Stimulated activated CD4-positive, alpha-beta T cell treated with anti-CD3 and anti-CD28 coated beads, Interleukin-4, amount 100 ng/mL, for 48 hours (primary cell): ENCODE data around the gene HLX.

Source experiments
- DNase-seq, 2 donors: peaks; one replicate each; pipeline ENCODE4 v3.0.0-alpha.2; 2020; ENCODE audit warnings: low read depth in 2 of 2

Gene HLX, protein sequence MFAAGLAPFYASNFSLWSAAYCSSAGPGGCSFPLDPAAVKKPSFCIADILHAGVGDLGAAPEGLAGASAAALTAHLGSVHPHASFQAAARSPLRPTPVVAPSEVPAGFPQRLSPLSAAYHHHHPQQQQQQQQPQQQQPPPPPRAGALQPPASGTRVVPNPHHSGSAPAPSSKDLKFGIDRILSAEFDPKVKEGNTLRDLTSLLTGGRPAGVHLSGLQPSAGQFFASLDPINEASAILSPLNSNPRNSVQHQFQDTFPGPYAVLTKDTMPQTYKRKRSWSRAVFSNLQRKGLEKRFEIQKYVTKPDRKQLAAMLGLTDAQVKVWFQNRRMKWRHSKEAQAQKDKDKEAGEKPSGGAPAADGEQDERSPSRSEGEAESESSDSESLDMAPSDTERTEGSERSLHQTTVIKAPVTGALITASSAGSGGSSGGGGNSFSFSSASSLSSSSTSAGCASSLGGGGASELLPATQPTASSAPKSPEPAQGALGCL

DNA sequence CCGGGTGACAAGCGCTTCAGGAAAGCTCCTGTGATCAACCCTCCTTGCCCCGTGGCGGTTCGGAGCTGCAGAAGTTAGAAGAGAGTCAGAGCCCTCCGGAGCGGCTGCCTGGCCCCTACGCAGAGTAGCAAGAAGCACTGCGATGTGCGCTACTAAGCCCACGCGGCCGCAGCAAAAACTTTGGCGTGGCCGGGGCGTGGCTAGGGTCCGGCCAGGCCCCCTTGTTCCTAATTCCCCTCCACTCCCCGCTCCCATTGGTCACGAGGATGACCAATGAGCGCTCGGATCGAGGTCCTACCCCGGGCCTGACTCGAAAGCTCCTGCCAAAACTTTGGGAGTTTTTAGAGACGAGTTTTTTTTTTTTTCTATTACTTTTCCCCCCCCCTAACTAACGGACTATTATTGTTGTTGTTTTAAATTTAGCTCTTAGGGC, at the start of gene HLX:
Gene HLX, plus strand, starts transcription at position 368 of the 433 bp plus-strand sequence. CDS start 415 bp downstream, outside the sequence.
- peak in 1 of 2 donors; percentile 24 for DNase-seq

DNA sequence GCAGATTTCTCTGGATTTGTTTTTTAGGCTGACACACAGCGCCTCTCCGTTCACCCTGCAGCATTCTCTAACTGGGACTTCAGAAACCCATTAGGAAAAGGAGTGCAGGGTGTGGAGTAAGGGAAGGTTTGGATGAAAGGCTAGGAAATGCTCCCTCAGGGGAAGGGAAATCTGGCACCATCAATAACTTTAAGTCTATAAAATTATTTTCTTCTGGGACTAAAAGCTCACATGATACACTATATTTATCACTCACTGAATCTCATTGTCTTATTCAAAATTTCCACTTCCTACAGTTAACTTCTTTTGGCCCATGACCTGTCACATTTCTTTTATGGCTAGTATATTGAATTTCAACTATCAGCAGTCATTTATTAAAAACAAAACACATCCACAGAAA, 45.8 kb upstream of the HLX start:
- no peak for DNase-seq

DNA sequence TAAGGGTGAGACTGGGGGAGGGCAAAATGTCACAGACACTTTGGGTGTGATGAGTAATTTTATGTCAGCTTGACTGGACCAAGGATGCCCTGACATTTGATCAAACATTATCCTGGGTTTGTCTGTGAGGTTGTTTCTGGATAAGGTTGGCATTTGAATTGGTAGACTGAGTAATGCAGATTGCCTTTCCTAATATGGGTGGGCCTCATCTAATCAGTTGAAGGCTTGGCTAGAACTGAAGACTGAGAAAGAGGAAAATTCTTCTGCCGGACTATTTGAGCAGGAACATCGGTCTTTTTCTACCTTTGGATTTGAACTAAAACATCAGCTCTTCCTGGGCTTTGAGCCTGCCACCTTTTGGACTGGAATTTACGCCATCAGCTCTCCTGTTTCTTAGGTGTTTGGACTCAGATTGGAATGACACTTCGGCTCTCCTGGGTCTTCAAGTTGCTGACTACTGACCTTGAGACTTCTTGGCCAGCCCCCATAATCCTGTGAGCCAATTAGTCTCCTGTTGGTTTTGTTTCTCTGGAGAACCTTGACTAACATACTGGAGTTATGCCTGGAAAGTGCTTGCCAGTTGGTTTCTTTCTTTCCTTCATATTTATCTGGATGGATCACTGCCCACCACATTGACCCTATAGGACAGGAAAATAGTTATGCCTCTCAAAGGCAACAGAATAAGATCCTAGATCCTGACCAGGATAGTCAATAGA, 44.9 kb upstream of the HLX start:
- no peak for DNase-seq

GRCh38 chr1:220838578-220838977, 40.7 kb upstream of the HLX start:
- DNase-seq: no peak

DNA sequence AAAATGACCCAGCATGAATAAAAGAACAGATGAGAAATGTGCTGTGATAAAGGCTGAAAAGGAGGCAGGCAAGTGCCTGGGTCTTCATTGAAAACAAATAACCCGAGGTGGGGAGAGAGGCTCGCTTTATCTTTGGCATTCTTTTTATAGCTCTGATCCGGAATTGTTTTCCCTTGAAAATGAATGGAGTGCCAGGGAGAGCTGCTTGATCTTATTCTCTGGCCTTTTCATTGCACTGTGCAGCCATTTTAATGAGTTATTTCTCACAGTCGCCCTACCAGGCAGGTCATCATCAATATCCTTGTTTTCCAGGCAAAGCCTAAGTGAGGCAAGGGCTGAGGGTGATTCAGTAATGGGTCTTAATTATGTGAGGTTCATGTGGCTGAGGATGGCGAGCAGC, 39.8 kb upstream of the HLX start:
- no peak for DNase-seq

- DNase-seq: no peak
Measured at GRCh38 chr1:220841293-220841692, 38.0 kb upstream of the HLX start.

DNA sequence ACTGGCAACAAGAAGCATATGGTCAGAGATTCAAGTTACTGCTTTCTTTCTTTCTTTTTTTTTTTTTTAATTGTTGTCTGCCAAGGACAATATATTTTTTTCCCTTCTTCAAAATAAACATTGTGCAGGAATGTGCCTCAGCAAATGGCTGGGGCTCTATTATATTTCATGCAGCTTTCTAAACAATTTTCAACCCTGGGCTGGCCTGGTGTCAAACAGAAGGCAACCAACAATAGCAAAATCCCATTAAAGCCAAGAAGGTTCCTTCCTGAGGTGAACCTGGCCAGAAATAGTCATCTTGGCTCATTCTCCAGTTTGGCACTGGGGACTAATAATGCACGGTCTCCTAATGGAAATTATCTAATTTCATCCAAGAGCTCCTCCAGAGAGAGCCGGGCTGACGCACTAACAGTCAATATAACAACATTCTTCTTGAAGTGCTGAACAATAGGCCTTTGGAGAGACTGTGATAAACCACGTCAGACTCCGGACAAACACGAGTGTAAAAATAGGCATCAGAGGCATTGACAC, 35.7 kb upstream of the HLX start:
- DNase-seq: no peak

DNA sequence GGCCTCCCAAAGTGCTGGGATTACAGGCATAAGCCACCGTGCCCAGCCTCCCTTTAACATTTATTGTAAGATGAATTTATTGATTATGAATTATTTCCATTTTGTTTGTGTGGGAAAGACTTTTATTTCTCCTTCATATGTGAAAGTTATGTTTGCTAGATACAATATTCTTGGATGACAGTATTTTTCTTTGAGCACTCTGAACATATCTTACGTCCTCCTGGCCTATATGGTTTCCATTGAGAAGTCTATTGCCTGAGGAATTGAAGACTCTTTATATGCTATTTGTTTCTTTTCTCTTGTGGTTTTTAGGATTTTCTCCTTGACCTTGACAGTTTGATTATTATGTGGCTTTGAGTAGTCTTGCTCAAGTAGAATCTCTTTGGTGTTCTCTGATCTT, 26.8 kb upstream of the HLX start:
- no peak for DNase-seq

DNA sequence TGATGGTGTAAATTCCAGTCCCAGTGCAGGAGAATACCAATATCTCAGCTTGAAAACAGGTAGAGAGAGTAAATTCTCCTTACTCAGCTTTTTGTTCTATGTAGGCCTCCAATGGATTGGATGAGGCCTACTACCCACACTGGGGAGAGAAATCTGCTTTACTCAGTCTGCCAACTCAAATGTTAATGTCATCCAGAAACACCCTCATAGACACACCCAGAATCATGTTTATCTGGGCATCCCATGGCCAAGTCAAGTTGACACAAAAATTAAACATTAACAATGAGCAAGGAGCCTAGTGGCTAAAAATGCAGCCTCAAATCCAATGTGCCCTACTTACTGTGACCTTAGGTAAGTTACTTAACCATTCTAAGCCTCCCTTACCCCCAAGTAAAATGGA, 6.9 kb upstream of the HLX start:
- DNase-seq: no peak

DNA sequence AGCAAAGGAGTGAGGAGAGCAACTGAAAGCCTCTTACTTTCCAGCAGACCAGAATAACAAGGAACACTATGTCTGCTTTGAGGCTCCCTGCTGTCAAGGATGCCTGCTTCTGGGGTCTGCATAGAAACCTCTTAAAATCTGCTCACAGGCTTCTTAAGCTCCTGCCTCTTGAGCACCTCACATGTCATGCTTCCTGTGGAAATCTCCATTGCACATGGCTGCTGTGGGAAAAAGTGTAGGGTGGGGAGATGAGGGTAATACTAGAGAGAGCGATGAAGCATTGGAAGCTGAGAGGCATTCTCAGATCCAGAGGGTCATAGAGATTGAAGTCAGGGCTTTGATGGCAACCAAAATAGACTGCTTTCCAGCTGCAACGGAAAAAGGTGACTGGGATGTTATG, 6.2 kb upstream of the HLX start:
- DNase-seq: no peak

- DNase-seq: no peak
Measured at GRCh38 chr1:220873868-220874655, 5.2 kb upstream of the HLX start.

GRCh38 chr1:220875260-220875659, 4.0 kb upstream of the HLX start:
- no peak for DNase-seq

GRCh38 chr1:220876511-220877376, 2.5 kb upstream of the HLX start:
- DNase-seq: no peak

GRCh38 chr1:220877377-220878095, 1.7 kb upstream of the HLX start:
- DNase-seq: no peak

- no peak for DNase-seq
Measured at GRCh38 chr1:220878191-220879075, 810 bp upstream of the HLX start.

GRCh38 chr1:220879509-220880361, 492 bp downstream of the HLX start:
- DNase-seq: no peak

- DNase-seq: no peak
Measured at GRCh38 chr1:220880362-220880670, 1.1 kb downstream of the HLX start.

GRCh38 chr1:220880726-220881506, 1.7 kb downstream of the HLX start:
- no peak for DNase-seq
